ENCODE results near the gene HSPD1. TPM values are rescaled to one million over a fixed set of nuclear protein-coding genes. Genes with fewer than 3 reads are reported as not detected.

The HSPD1 gene
- total and polyA plus RNA-seq, 2 of the 13 experiments (the other 11 are each of a cell fraction or from before 2014, with no cell fraction given) = 685 to 2,610 TPM

- peak; percentile 99 for TF ChIP-seq POGZ (CRISPR knock-in tag; IDR thresholded peaks at IDR 0.05)
- TF ChIP-seq ZBTB25 (CRISPR knock-in tag; IDR thresholded peaks at IDR 0.05) = peak; percentile 99; the same call in 1 of the 2 replicates
- TF ChIP-seq DMTF1 (CRISPR knock-in tag; IDR thresholded peaks at IDR 0.05) = peak; percentile 99; the same call in 1 of the 2 replicates
- TF ChIP-seq RNF2 (conservative IDR thresholded peaks at IDR 0.05; ENCODE audit: low read depth) = peak; percentile 88
- TF ChIP-seq ZNF234 (CRISPR knock-in tag; conservative IDR thresholded peaks at IDR 0.05) = peak; percentile 95; the same call in 1 of the 2 replicates
- no peak for TF ChIP-seq JUN (CRISPR knock-in tag; IDR thresholded peaks at IDR 0.05)
- peak; percentile 31; the same call in 1 of the 2 replicates for TF ChIP-seq ZNF850 (CRISPR knock-in tag; conservative IDR thresholded peaks at IDR 0.05)
- peak; percentile 94 for TF ChIP-seq MED1 (CRISPR knock-in tag; IDR thresholded peaks at IDR 0.05)
- peak; percentile 90 for TF ChIP-seq ESRRA (CRISPR knock-in tag; IDR thresholded peaks at IDR 0.05; ENCODE audit: low read depth)
- TF ChIP-seq MTERF4 (CRISPR knock-in tag; IDR thresholded peaks at IDR 0.05) = peak; percentile 99
- peak; percentile 98 for TF ChIP-seq ZSCAN29 (CRISPR knock-in tag; conservative IDR thresholded peaks at IDR 0.05)
- no peak; the same call in 1 of the 2 replicates for TF ChIP-seq RELA (CRISPR knock-in tag; IDR thresholded peaks at IDR 0.05)
- TF ChIP-seq, protein P1, sequence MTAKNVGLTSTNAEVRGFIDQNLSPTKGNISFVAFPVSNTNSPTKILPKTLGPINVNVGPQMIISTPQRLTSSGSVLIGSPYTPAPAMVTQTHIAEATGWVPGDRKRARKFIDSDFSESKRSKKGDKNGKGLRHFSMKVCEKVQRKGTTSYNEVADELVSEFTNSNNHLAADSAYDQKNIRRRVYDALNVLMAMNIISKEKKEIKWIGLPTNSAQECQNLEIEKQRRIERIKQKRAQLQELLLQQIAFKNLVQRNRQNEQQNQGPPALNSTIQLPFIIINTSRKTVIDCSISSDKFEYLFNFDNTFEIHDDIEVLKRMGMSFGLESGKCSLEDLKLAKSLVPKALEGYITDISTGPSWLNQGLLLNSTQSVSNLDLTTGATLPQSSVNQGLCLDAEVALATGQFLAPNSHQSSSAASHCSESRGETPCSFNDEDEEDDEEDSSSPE (CRISPR knock-in tag; IDR thresholded peaks at IDR 0.05) = peak; percentile 97
- peak; percentile 100 for TF ChIP-seq ARID2 (CRISPR knock-in tag; IDR thresholded peaks at IDR 0.05; ENCODE audit: borderline replicate concordance)
- peak; percentile 90 for TF ChIP-seq BCL6 (CRISPR knock-in tag; IDR thresholded peaks at IDR 0.05)
- TF ChIP-seq ZNF563 (CRISPR knock-in tag; IDR thresholded peaks at IDR 0.05) = peak; percentile 95
- TF ChIP-seq FOXJ3 (CRISPR knock-in tag; IDR thresholded peaks at IDR 0.05; ENCODE audit: borderline replicate concordance) = peak; percentile 81
- peak; percentile 84 for TF ChIP-seq MXD1 (CRISPR knock-in tag; IDR thresholded peaks at IDR 0.05)
- TF ChIP-seq ELK4 (CRISPR knock-in tag; IDR thresholded peaks at IDR 0.05; ENCODE audit: borderline replicate concordance) = no peak
- peak; percentile 97 for TF ChIP-seq RBM39 (IDR thresholded peaks at IDR 0.05; ENCODE audit: low read depth, low read length, poor library complexity, severe bottlenecking)
Observed at GRCh38 chr2:197515739-197516392, 16.2 kb upstream of the HSPD1 start, which contains the start of gene MOB4 (continued).
